Measurements from ENCODE around the gene SIDT1. TPM values are rescaled to one million over a fixed set of nuclear protein-coding genes. Genes with fewer than 3 reads are reported as not detected.

The SIDT1 gene
- total RNA-seq, 6 experiments from 2014 or later, result 0.25 to 0.53 (median 0.35) TPM

GRCh38 chr3:113521981-113522380, 10.4 kb upstream of the SIDT1 start:
- no peak overlapping the region for H3K4me3 ChIP-seq
- H3K9me3 ChIP-seq, result no peaks in the 10 kb centered on the region
- ATAC-seq (no peak), DNase-seq (no peak)
- no peaks in the 10 kb centered on the region for H3K4me1 ChIP-seq
- H3K36me3 ChIP-seq, result no peaks in the 10 kb centered on the region
- TF ChIP-seq CTCF (IDR thresholded peaks at IDR 0.05) (no peak), POLR2A (IDR thresholded peaks at IDR 0.05) (no peak)
- no peak overlapping the region for H3K27ac ChIP-seq
- intact Hi-C loops (cut with DNase I), result no loop called here
- H3K27me3 ChIP-seq, result no peaks in the 10 kb centered on the region

- intact Hi-C loops (cut with DNase I), result no loop called here
- H3K4me1 ChIP-seq, result no peaks in the 10 kb centered on the region
Observed at GRCh38 chr3:113523241-113523640, 9.1 kb upstream of the SIDT1 start.

GRCh38 chr3:113532698-113533533, 561 bp downstream of the SIDT1 start:
- peak overlapping the region; percentile 8 to 28 (median 13) for H3K27ac ChIP-seq
- 0% methylated on average over 11 of the region's 66 CpGs for WGBS (ENCODE audit: insufficient coverage, low coverage, low lambda C conversion rate, missing lambda C conversion rate)
- intact Hi-C loops (cut with DNase I), result no loop called here
- H3K4me3 ChIP-seq, result peak overlapping the region; percentile 62 to 63 (median 63)
- TF ChIP-seq CTCF (IDR thresholded peaks at IDR 0.05), result no peak
- TF ChIP-seq POLR2A (IDR thresholded peaks at IDR 0.05), result no peak
- H3K27me3 ChIP-seq, result no peaks in the 10 kb centered on the region
- no peaks in the 10 kb centered on the region for H3K4me1 ChIP-seq
- DNase-seq (peak in 2 of 3 donors; percentile 45 to 57), ATAC-seq (peak; percentile 69 to 74 (median 73))
- no peaks in the 10 kb centered on the region for H3K36me3 ChIP-seq
- no peaks in the 10 kb centered on the region for H3K9me3 ChIP-seq

More at GRCh38 chr3:113523241-113523640, 9.1 kb upstream of the SIDT1 start:
- TF ChIP-seq CTCF (IDR thresholded peaks at IDR 0.05) (no peak), POLR2A (IDR thresholded peaks at IDR 0.05) (no peak)
- H3K27ac ChIP-seq, result no peak overlapping the region
- no peaks in the 10 kb centered on the region for H3K9me3 ChIP-seq
- WGBS (ENCODE audit: insufficient coverage, low coverage, low lambda C conversion rate, missing lambda C conversion rate), result 62% methylated on average over 3 of the region's 3 CpGs
- no peak for ATAC-seq
- H3K27me3 ChIP-seq, result no peaks in the 10 kb centered on the region
- H3K36me3 ChIP-seq, result no peaks in the 10 kb centered on the region
- no peak overlapping the region for H3K4me3 ChIP-seq
- no peak for DNase-seq

GRCh38 chr3:113533534-113533892, 1.2 kb downstream of the SIDT1 start:
- H3K4me1 ChIP-seq, result no peaks in the 10 kb centered on the region
- intact Hi-C loops (cut with DNase I), result no loop called here
- 11% methylated on average over 10 of the region's 10 CpGs for WGBS (ENCODE audit: insufficient coverage, low coverage, low lambda C conversion rate, missing lambda C conversion rate)
- H3K9me3 ChIP-seq, result no peaks in the 10 kb centered on the region
- H3K27me3 ChIP-seq, result no peaks in the 10 kb centered on the region
- DNase-seq, result no peak
- TF ChIP-seq CTCF (IDR thresholded peaks at IDR 0.05) (no peak), POLR2A (IDR thresholded peaks at IDR 0.05) (no peak)
- peak overlapping the region in 1 of 3 donors; percentile 13 for H3K27ac ChIP-seq
- no peaks in the 10 kb centered on the region for H3K36me3 ChIP-seq
- peak overlapping the region; percentile 62 to 63 (median 63) for H3K4me3 ChIP-seq
- ATAC-seq, result peak; percentile 4 to 16 (median 10)

Data from right lobe of liver (tissue), 6 donors.